NCI-H2171 (cell line): ENCODE results near the gene DDX51.

Experiments used
- DNase-seq: peaks from one replicate; lab custom pipeline; 2025; lab: John Stamatoyannopoulos, UW

Gene DDX51

DNA sequence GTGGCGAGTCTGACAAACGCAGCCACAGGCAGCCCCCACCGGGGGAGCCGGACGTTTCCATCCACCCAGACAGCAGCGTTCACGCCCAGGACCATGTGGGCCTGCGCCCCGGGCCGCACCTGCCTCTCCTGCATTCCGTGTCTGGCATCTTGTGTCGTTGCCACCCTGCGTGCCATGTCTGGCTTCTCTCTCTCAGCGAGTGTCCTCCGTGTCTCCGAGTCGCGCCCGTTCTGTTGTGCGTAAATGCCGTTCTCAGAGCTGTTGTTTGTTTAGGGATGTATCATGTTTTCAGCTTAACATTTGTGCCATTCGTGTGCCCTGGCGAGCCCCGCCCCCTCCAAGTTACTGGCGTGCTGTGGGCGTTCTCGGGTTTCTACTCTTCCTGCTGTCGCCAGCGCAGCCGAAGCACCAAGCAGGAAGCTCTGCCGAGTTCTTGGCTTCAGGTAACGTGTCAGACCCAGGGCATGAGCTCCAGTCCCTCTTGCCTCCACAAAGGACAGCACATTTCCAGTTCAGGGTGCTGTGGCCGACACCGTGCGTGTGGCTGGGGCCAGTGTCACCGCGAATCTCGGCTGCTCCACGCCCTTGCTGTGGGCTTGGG is 34.8 kb upstream of the DDX51 start:
- peak; percentile 69 for DNase-seq

- no peak for DNase-seq
These were observed 34.2 kb upstream of the DDX51 start for GRCh38 chr12:132178316-132178715.

DNA sequence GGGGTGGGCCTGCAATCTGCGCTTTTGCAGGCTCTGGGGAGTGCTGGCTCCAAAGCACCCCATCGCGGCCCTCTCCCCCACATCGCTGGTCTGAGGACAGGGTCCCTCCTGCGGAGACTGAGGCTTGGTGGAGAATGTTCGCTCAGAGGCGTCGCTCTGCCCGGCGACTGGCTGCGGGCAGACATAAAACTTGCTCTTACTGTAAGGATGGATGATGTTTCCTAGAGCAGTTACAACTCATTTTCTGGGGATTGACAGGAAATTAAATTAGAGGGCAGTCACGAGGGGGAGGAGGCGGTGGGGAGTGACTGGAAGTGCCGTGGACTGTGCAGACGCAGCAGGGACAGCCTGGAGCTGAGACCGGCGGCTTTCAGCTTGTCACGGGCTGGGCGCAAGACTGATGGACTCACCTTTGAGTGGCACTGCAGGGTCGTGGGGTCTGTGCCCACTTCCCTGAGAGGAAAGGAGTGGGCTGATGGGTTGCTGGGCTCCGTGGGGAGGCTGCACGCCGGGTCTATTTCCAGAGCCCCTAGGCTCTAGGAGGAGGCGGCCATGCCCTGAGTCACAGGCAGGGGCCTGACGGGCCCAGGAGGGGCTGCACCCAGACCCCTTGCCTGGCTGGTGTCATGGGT is 32.9 kb upstream of the DDX51 start:
- no peak for DNase-seq

GRCh38 chr12:132176385-132176919 is 32.3 kb upstream of the DDX51 start:
- no peak for DNase-seq

DNA sequence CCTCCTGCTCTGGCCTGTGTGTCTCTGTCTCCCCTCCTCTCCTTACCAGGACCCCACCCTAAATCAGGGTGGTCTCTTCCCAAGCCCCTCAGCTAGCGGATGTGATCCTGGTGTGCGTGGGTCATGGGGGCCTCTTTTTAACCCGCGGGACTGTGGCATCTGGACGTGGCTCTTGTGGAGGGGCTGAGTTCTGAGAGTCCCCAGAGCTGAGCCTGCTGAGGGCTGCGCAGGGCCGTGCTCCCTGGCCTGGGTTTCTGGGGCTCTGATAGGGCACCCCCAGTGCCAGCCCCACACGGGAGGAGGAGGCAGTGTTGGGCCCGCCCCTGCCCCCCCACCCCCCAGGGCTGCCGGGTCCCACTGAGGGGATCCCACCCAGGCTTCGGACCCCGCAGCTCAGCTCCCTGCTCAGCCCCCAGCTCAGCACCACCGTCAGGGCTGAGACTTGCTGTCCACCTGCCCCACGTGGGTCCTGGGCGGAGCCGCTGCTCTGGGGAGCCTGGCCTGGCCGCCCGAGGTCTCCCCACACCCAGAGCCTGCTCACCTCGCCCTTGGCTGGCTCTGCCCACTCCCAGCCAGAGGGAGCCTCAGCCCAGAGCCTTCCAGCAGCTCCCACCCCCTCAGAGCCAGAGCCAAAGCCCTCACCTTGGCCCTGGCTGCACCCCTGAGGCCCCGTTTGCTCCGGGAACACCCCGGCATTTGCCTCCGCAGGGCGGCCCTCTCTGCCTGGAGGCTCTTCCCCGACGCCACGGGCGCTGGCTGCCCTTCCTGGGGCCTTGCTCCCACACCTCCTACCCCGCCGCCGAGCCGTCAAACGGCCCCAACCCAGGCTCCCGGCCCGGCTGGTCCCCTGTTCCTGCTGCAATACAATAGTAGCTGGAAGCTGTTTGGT is 31.6 kb upstream of the DDX51 start:
- no peak for DNase-seq

GRCh38 chr12:132174839-132175490 is 30.8 kb upstream of the DDX51 start:
- DNase-seq, result no peak

DNA sequence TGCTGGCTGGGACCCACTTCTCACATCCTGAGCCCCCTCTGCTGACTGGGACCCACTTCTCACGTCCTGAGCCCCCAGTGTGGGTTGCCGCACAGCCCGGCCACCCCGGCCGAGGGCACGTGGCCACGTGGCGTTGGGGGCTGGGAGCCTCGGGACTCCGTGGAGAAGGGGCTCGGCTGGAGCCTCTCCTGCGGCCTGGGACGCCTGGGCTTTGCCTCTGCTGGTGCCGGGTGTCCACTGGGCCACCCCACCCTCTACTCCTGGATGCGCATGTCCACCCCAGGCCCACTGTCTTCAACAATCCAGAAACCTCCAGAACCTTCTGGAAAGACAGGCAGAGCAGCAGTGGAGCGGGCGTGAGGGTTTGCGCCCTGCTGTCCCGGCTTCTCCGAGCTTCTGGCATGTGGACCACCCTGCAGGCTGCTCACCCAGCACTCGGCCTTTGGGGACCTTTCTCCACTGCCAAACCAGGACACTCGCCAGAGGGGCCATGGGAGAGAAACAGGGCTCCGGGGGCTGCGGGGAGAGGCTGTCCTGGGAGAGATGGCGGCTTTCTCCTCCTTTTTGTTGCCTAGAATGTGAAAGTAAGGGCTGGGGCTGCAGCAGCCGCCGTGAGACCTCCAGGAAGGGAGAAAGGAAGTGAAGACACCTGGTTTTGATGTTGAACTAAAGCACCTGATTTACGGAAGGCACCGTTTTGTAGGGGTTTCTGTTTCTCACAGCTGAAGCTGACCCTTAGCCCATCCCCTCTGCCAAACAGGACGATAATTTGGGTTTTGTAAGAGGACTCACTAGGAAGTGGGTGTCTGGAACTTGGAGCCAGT is 30.1 kb upstream of the DDX51 start:
- DNase-seq, result no peak

- DNase-seq, result no peak
These were observed 29.3 kb upstream of the DDX51 start for GRCh38 chr12:132173135-132174014.

GRCh38 chr12:132172619-132173018 is 28.5 kb upstream of the DDX51 start:
- DNase-seq, result no peak

- no peak for DNase-seq
These were observed 27.9 kb upstream of the DDX51 start for GRCh38 chr12:132171968-132172521.

DNA sequence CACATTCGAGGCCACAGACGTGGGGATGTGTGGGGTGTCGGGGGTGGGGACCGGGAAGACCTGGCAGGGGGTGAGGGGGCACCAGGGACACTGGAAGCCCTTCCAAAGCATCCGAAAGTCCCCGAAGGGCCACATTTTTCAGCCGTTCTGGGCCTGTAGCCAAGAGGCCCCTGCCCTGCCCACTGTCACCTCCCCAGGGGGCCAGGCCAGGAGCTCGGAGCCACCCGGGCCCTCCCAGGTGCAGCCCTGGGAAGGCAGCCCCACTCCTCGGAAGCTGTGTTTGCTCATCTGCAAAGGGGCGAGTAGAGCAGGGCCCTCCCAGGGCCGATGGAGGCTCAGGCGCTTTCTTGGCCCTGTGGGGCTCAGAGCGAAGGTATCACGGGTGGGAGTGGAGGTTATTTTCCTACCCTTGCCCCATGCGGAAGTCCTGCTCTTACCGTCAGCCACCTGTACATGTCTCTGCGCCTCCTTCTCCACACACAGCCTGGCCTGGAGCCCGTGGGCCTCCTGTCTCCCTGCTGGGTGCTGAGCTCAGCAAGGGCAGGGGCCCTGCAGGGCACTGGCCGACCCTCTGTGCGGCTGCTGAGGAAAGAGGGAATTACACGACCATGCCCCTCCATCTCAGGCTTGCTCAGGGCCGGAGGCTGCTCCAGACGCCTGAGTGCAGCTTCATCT is 27.3 kb upstream of the DDX51 start:
- DNase-seq, result no peak

DNA sequence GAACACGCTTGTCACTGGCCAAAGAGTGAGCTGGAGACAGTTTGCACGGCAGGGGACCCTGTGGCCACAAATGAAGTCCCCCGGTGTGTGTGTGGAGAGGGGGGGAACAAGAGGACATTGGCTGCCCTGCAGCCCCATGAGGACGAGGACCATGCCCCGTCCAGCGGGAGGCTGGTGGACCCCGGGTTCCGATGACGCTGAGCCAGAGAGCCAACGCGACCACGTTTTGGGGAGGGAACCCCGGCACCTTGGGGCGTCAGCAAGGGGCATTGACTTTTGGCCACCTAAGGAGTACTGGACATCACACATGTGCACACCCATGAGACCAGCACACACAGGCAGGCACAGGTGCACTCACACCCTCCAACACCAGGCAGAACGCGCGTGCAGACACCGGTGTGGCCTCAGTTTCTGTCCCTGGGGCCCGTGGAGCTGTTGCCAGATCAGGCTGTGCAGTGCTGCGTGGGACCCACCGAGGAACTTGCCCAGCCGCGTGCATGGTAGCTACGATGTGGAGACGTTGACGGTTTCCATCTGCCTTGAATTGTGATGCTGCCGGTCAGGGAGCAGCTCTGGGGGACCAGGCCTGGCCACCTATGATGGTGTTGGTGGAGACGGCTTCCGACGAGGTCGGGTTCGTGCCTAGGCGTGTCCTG is 26.6 kb upstream of the DDX51 start:
- no peak for DNase-seq

DNA sequence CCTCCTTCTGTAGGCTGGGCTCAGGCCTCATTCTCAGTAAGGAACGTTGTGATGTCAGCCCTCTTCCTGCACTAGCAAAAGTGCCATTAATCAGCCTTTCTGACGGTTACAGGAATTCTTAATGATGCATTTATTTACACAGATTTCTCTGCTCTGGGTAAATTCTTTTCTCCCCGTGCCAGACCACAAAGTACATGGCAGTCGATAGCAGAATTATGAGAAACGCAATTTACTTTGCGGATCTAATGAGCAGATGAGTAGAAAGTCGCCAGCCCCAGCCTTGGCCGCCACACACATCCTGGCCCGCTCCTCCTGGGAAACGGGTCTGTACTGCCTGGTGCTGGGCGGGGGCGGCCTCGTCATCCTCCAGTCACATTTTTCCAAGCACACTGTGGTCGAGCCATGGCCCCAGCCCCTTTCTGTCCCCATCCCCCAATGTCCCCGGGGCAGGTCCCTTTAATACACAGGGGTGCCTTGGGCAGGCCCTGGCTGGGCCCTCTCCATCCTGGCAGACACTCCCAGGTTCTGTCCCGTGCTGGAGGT is 26.0 kb upstream of the DDX51 start:
- no peak for DNase-seq

GRCh38 chr12:132169376-132169775 is 25.3 kb upstream of the DDX51 start:
- DNase-seq, result no peak

- DNase-seq, result no peak
These were observed 24.4 kb upstream of the DDX51 start for GRCh38 chr12:132168311-132169031.

GRCh38 chr12:132167611-132168310 is 23.6 kb upstream of the DDX51 start:
- DNase-seq, result no peak
